Activated B cell treated with CpG ODN at 0.5 μM for 24 hours (primary cell): ENCODE measurements around the gene OLFML3. TPM values are rescaled to one million over a fixed set of nuclear protein-coding genes. Genes with fewer than 3 reads are reported as not detected.

Experiments used
- ATAC-seq: fragments of 200-7000 bp; cut with Tn5 transposase; one replicate; pipeline ENCODE4 v1.10.0; 2021; ENCODE audit warnings: low read depth, mild to moderate bottlenecking, moderate library complexity
- CTCF ChIA-PET: fragments of 350-600 bp; sonication (Branson Sonifier 250); formaldehyde crosslinking; loops from one replicate; lab custom pipeline; 2021; ENCODE audit warnings: antibody characterized with exemption; lab: Charles Lee
- POLR2A ChIA-PET: fragments of 350-600 bp; sonication (Branson Sonifier 250); formaldehyde crosslinking; loops from one replicate; lab custom pipeline; 2021; ENCODE audit warnings: antibody characterized with exemption; lab: Charles Lee
- DNase-seq: peaks from one replicate; pipeline ENCODE4 v3.0.0; 2022
- H3K27ac Mint-ChIP-seq: one replicate; pipeline ENCODE4 v1.8.0; 2020; ENCODE audit warnings: mixed read lengths
- H3K27me3 Mint-ChIP-seq: one replicate; pipeline ENCODE4 v1.8.0; 2021; ENCODE audit warnings: mixed read lengths
- H3K36me3 Mint-ChIP-seq: one replicate; pipeline ENCODE4 v1.8.0; 2021; ENCODE audit warnings: low read depth, mixed read lengths
- H3K4me1 Mint-ChIP-seq: one replicate; pipeline ENCODE4 v1.8.0; 2021; ENCODE audit warnings: mixed read lengths
- H3K4me3 Mint-ChIP-seq: one replicate; pipeline ENCODE4 v1.8.0; 2020; ENCODE audit warnings: mild to moderate bottlenecking, mixed read lengths
- H3K9me3 Mint-ChIP-seq: one replicate; pipeline ENCODE4 v1.8.0; 2020; ENCODE audit warnings: mixed read lengths
- CTCF ChIP-seq: fragments of 200-600 bp; IDR thresholded peaks from one replicate; pipeline ENCODE4 v1.8.0; 2022; ENCODE audit warnings: antibody characterized with exemption, mild to moderate bottlenecking
- intact Hi-C: fragments of 100-400 bp; cut with micrococcal nuclease; formaldehyde crosslinking; loops from one replicate; pipeline ENCODE4 v1.15.1; 2024
- total RNA-seq: library from RNA; stranded (reverse); gene quantifications from 2 replicates; pipeline ENCODE4 v1.2.3, GENCODE V29; 2022

Gene OLFML3
- total RNA-seq, 1 donor from 2014 or later: 0.29 TPM

GRCh38 chr1:114026797-114027196, 47.5 kb downstream of the OLFML3 start:
- Mint-ChIP-seq H3K4me1 (no peaks in the 10 kb centered on the region), H3K36me3 (no peaks in the 10 kb centered on the region), H3K9me3 (no peaks in the 10 kb centered on the region), H3K27me3 (peaks cover 3% of the 10 kb centered on the region), H3K27ac (no peak overlapping the region), H3K4me3 (no peak overlapping the region)
- ChIA-PET POLR2A (interaction anchor here (0.7 kb wide), 1 partner anchor 9 kb away, joined by 3 read pairs; no protein-coding TSS in a partner anchor), CTCF (no interaction called here)
- no peak for ATAC-seq
- intact Hi-C loops: no loop called here
- no peak for TF ChIP-seq CTCF
- DNase-seq: no peak

Other genes starting within 250 kb of the OLFML3 start
- gene PHTF1, start 220.0 kb upstream of the OLFML3 start, total RNA-seq: 19.2 and 25.0 TPM in 2 replicates
- gene RSBN1, start 167.0 kb upstream of the OLFML3 start, total RNA-seq: 26.4 and 29.1 TPM in 2 replicates
- gene PTPN22, start 107.8 kb upstream of the OLFML3 start, total RNA-seq: 25.5 and 26.1 TPM in 2 replicates
- gene BCL2L15, start 91.9 kb upstream of the OLFML3 start, total RNA-seq: 0.83 and 3.7 TPM in 2 replicates
- 48.5 and 69.9 TPM in 2 replicates for gene AP4B1, start 74.7 kb upstream of the OLFML3 start, total RNA-seq
- 5.4 and 6.0 TPM in 2 replicates for gene DCLRE1B, start 74.1 kb upstream of the OLFML3 start, total RNA-seq
- 38.0 and 39.0 TPM in 2 replicates for gene HIPK1, start 50.1 kb upstream of the OLFML3 start, total RNA-seq
- not detected in 2 replicates for gene SYT6, start 174.4 kb downstream of the OLFML3 start, total RNA-seq